IMR-90 (cell line): Measurements from ENCODE around the gene CCDC33. TPM values are rescaled to one million over a fixed set of nuclear protein-coding genes. Genes with fewer than 3 reads are reported as not detected.

Experiments used
- ATAC-seq: fragments of 200-7000 bp; cut with Tn5 transposase; 2 replicates; pipeline ENCODE4 v1.9.1; 2020; ENCODE audit warnings: low read depth, mild to moderate bottlenecking, moderate library complexity
- BruUV-seq: library from RNA; stranded (reverse); fragments of 400-500 nt; replicated peaks from 2 replicates; lab custom pipeline; 2021; lab: Mats Ljungman, UMichigan
- CTCF ChIA-PET: fragments of 300-600 bp; formaldehyde crosslinking; extraction: SDS; loops from one replicate; lab custom pipeline; 2021; ENCODE audit warnings: antibody characterized with exemption; lab: Yijun Ruan, JAX
- POLR2A ChIA-PET: fragments of 300-600 bp; sonication (Branson Sonifier 250); formaldehyde crosslinking; loops from one replicate; lab custom pipeline; 2022; ENCODE audit warnings: antibody characterized with exemption; ENCODE audit not compliant: unreplicated experiment; lab: Charles Lee
- DNase-seq: peaks from one replicate; pipeline ENCODE4 v3.0.0; 2013
- H2AFZ ChIP-seq: replicated peaks from 2 replicates; pipeline ENCODE3; 2013; ENCODE audit warnings: low read length, mild to moderate bottlenecking; ENCODE audit not compliant: poor library complexity
- H2AK5ac ChIP-seq: 2 replicates; pipeline ENCODE4 v1.6.1; 2013; ENCODE audit warnings: low read depth, low read length, inconsistent platforms
- H2AK9ac ChIP-seq: replicated peaks from 2 replicates; pipeline ENCODE3; 2013; ENCODE audit warnings: mild to moderate bottlenecking, low read depth, low read length, moderate library complexity; ENCODE audit not compliant: poor library complexity
- H2BK120ac ChIP-seq: 2 replicates; pipeline ENCODE4 v1.6.1; 2013; ENCODE audit warnings: low read depth, low read length, inconsistent platforms
- H2BK15ac ChIP-seq: 3 replicates; pipeline ENCODE4 v1.6.1; 2013; ENCODE audit warnings: low read depth, low read length, inconsistent platforms
- H2BK20ac ChIP-seq: 2 replicates; pipeline ENCODE4 v1.6.1; 2013; ENCODE audit warnings: low read depth, mild to moderate bottlenecking, inconsistent platforms, low read length, moderate library complexity
- H2BK5ac ChIP-seq: 2 replicates; pipeline ENCODE4 v1.6.1; 2013; ENCODE audit warnings: mild to moderate bottlenecking, low read depth, low read length, inconsistent platforms; ENCODE audit not compliant: poor library complexity, severe bottlenecking
- H3K14ac ChIP-seq: replicated peaks from 2 replicates; pipeline ENCODE4 v1.6.1; 2013; ENCODE audit warnings: low read depth, low read length, inconsistent platforms
- H3K18ac ChIP-seq: 2 replicates; pipeline ENCODE4 v1.6.1; 2013; ENCODE audit warnings: low read depth, low read length, control low read depth
- H3K23ac ChIP-seq: 2 replicates; pipeline ENCODE4 v1.6.1; 2013; ENCODE audit warnings: low read depth, low read length, inconsistent platforms
- H3K27ac ChIP-seq: 2 replicates; pipeline ENCODE4 v1.5.1; 2013; ENCODE audit warnings: mild to moderate bottlenecking, control low read depth, low read length; ENCODE audit not compliant: insufficient read depth
- H3K27me3 ChIP-seq: 2 replicates; pipeline ENCODE4 v1.6.1; 2013; ENCODE audit warnings: low read length; ENCODE audit not compliant: control insufficient read depth, insufficient read depth
- H3K36me3 ChIP-seq: 2 replicates; pipeline ENCODE4 v1.6.1; 2013; ENCODE audit warnings: low read length, mixed read lengths; ENCODE audit not compliant: control insufficient read depth, insufficient read depth
- H3K4ac ChIP-seq: 2 replicates; pipeline ENCODE4 v1.6.1; 2013; ENCODE audit warnings: low read depth, low read length, inconsistent platforms
- H3K4me1 ChIP-seq: 2 replicates; pipeline ENCODE4 v1.6.1; 2013; ENCODE audit warnings: low read length, mixed read lengths; ENCODE audit not compliant: control insufficient read depth, insufficient read depth
- H3K4me2 ChIP-seq: 2 replicates; pipeline ENCODE4 v1.6.1; 2013; ENCODE audit warnings: low read depth, mild to moderate bottlenecking, control low read depth, low read length, moderate library complexity
- H3K4me3 ChIP-seq: 2 replicates; pipeline ENCODE4 v1.5.1; 2013; ENCODE audit warnings: low read depth, mild to moderate bottlenecking, control low read depth, low read length, moderate library complexity; ENCODE audit not compliant: insufficient read depth
- H3K56ac ChIP-seq: 2 replicates; pipeline ENCODE4 v1.6.1; 2013; ENCODE audit warnings: low read length, inconsistent platforms; ENCODE audit not compliant: insufficient read depth; ENCODE audit errors: extremely low read depth
- H3K79me1 ChIP-seq, 2 experiments: 2 replicates each; pipeline ENCODE4 v1.6.1; 2013; ENCODE audit warnings: low read length in 2 of 2, inconsistent platforms in 1 of 2, low read depth in 1 of 2
- H3K9ac ChIP-seq: 2 replicates; pipeline ENCODE4 v1.6.1; 2013; ENCODE audit warnings: low read depth, low read length, control low read depth
- H3K9me1 ChIP-seq: 2 replicates; pipeline ENCODE4 v1.6.1; 2013; ENCODE audit warnings: low read length, inconsistent platforms; ENCODE audit not compliant: insufficient read depth
- H3K9me3 ChIP-seq: 2 replicates; pipeline ENCODE4 v1.6.1; 2013; ENCODE audit warnings: low read length; ENCODE audit not compliant: control insufficient read depth, insufficient read depth
- H4K20me1 ChIP-seq: 2 replicates; pipeline ENCODE4 v1.6.1; 2013; ENCODE audit warnings: low read length, inconsistent platforms; ENCODE audit not compliant: insufficient read depth
- H4K5ac ChIP-seq: 2 replicates; pipeline ENCODE4 v1.6.1; 2013; ENCODE audit warnings: mild to moderate bottlenecking, low read depth, low read length, control low read depth
- H4K8ac ChIP-seq, 2 experiments: 2 replicates each; pipeline ENCODE4 v1.6.1; 2013; ENCODE audit warnings: low read depth in 2 of 2, low read length in 2 of 2, control low read depth in 1 of 2, inconsistent platforms in 1 of 2
- H4K91ac ChIP-seq: 2 replicates; pipeline ENCODE4 v1.6.1; 2013; ENCODE audit warnings: low read depth, low read length, inconsistent platforms; ENCODE audit not compliant: insufficient read depth
- CEBPB ChIP-seq: IDR thresholded peaks from 2 replicates; pipeline ENCODE4 v1.6.1; 2012; ENCODE audit warnings: low read depth, low read length, improper control_type of control experiment
- MAZ ChIP-seq: IDR thresholded peaks from 2 replicates; pipeline ENCODE4 v1.6.1; 2012; ENCODE audit warnings: low read depth, mild to moderate bottlenecking, low read length, improper control_type of control experiment, moderate library complexity, borderline replicate concordance
- RCOR1 ChIP-seq: IDR thresholded peaks from 2 replicates; pipeline ENCODE4 v1.6.1; 2012; ENCODE audit warnings: mild to moderate bottlenecking, low read length, improper control_type of control experiment; ENCODE audit not compliant: insufficient replicate concordance
- WGBS, 2 experiments: methylation state at CpG; one replicate each; pipeline versions ENCODE4 v1.1.5 to v1.1.7; 2013; ENCODE audit warnings: missing lambda C conversion rate in 2 of 2; ENCODE audit not compliant: insufficient read length in 1 of 2; ENCODE audit errors: extremely low coverage in 2 of 2; 5-methylcytosine and 5-hydroxymethylcytosine counted together
- dilution Hi-C: fragments of 300-500 bp; cut with HindIII; formaldehyde crosslinking; loops from one replicate; pipeline ENCODE4 v1.14.3; 2018; ENCODE audit warnings: low sequenced_read_pairs; ENCODE audit not compliant: unreplicated experiment
- in situ Hi-C: fragments of 300-500 bp; cut with MboI; formaldehyde crosslinking; loops from 3 replicates; pipeline ENCODE4 v1.14.3; 2019; ENCODE audit warnings: low sequenced_read_pairs, inconsistent platforms, mixed read lengths
- intact Hi-C: fragments of 100-400 bp; cut with micrococcal nuclease; formaldehyde crosslinking; loops from 2 replicates; pipeline ENCODE4 v1.10.0; 2022
- polyA plus RNA-seq, 3 experiments: library from polyadenylated mRNA; depleted of rRNA; stranded (reverse); fragments of >200 nt; gene quantifications; 2 replicates each; pipeline ENCODE4 v1.2.3, GENCODE V29; 2012; ENCODE audit warnings: low replicate concordance in 1 of 3
- total RNA-seq: library from RNA; depleted of rRNA; stranded (reverse); fragments of >200 nt; gene quantifications from 2 replicates; pipeline ENCODE4 v1.2.3, GENCODE V29; 2012

Gene CCDC33
- total and polyA plus RNA-seq, 2 of the 4 experiments (the other 2 are of a cell fraction) = not detected

DNA sequence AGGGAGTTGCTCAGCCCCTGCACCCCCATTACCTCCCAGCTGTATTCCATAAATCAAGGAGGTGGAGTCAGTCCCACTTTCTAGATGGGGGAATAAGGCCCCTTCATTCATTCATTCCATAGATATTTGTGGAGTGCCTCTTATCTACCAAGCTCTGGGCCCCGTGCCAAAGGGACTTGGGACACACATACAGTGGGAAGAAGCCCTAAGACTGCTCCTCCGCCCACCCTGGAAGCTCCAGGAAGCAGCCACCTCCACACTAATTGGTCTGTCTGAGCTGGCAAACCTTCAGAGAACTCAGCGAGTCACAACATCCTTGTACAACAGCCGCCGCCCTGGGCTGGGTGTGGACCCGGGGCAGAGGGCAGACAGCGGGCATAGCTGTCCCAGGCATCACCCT, 40.0 kb upstream of the CCDC33 start:
- dilution Hi-C loops (no loop called here), intact Hi-C loops (no loop called here), in situ Hi-C loops (no loop called here)
- H4K8ac ChIP-seq = no peak overlapping the region; a peak in 1 of 4 replicates
- TF ChIP-seq CEBPB (peak; percentile 27; the same call in 1 of the 2 replicates), MAZ (peak; percentile 34; the same call in 1 of the 2 replicates), RCOR1 (no peak)
- peaks cover 24% of the 10 kb centered on the region for H3K4me1 ChIP-seq
- no peak overlapping the region; the same call in 1 of the 2 replicates for H3K4ac ChIP-seq
- no peak overlapping the region for H3K14ac ChIP-seq
- ChIA-PET POLR2A (no interaction called here), CTCF (no interaction called here)
- H2BK15ac ChIP-seq = no peak overlapping the region
- BruUV-seq = no TSS peak
- H2BK20ac ChIP-seq = no peak overlapping the region
- H4K20me1 ChIP-seq = peaks cover 8% of the 10 kb centered on the region; the same call in 1 of the 2 replicates
- H3K9me3 ChIP-seq = no peaks in the 10 kb centered on the region
- H3K9me1 ChIP-seq = peaks cover 21% of the 10 kb centered on the region
- no peak overlapping the region for H4K5ac ChIP-seq
- H3K27me3 ChIP-seq = no peaks in the 10 kb centered on the region; the same call in 1 of the 2 replicates
- no peak overlapping the region for H3K4me2 ChIP-seq
- H3K56ac ChIP-seq = no peak overlapping the region
- peak; percentile 93 for DNase-seq
- H3K27ac ChIP-seq = no peak overlapping the region
- H2AK9ac ChIP-seq = peak overlapping the region; percentile 69
- H3K9ac ChIP-seq = no peak overlapping the region
- peak overlapping the region; percentile 26 for H2AFZ ChIP-seq
- H2BK5ac ChIP-seq = no peak overlapping the region
- no peaks in the 10 kb centered on the region for H3K79me1 ChIP-seq
- no peak overlapping the region; the same call in 1 of the 2 replicates for H2BK120ac ChIP-seq
- no peak overlapping the region for H3K4me3 ChIP-seq
- H3K18ac ChIP-seq = no peak overlapping the region
- H4K91ac ChIP-seq = no peak overlapping the region
- peak overlapping the region; percentile 79; the same call in 1 of the 2 replicates for H2AK5ac ChIP-seq
- peak; percentile 68 for ATAC-seq
- WGBS, 2 experiments = no CpG with 5 or more reads among the region's 7 CpGs
- H3K36me3 ChIP-seq = no peaks in the 10 kb centered on the region
- no peak overlapping the region for H3K23ac ChIP-seq
